ENCODE measurements around the gene LRP1-AS.

Gene LRP1-AS

GRCh38 chr12:57119294-57120085 lies 27.9 kb downstream of the LRP1-AS start:
- DNase-seq (ENCODE audit: low read depth), result no peak

GRCh38 chr12:57118711-57119271 lies 28.6 kb downstream of the LRP1-AS start:
- no peak for DNase-seq (ENCODE audit: low read depth)

GRCh38 chr12:57116580-57117281 lies 30.7 kb downstream of the LRP1-AS start:
- DNase-seq (ENCODE audit: low read depth), result no peak

- DNase-seq (ENCODE audit: low read depth), result no peak
These were observed 34.7 kb downstream of the LRP1-AS start for GRCh38 chr12:57112492-57113294.

GRCh38 chr12:57111031-57111734 lies 36.2 kb downstream of the LRP1-AS start, which contains the start of gene STAT6:
STAT6 (minus strand) TSS chr12:57111362; CDS start chr12:57108278, 3,084 bp downstream.
- peak; percentile 86 for DNase-seq (ENCODE audit: low read depth)

GRCh38 chr12:57110104-57111030 lies 37.1 kb downstream of the LRP1-AS start:
- peak; percentile 70 for DNase-seq (ENCODE audit: low read depth)

GRCh38 chr12:57109207-57110103 lies 38.0 kb downstream of the LRP1-AS start:
- no peak for DNase-seq (ENCODE audit: low read depth)

GRCh38 chr12:57107456-57108155 lies 39.8 kb downstream of the LRP1-AS start:
- no peak for DNase-seq (ENCODE audit: low read depth)

- no peak for DNase-seq (ENCODE audit: low read depth)
These were observed 41.3 kb downstream of the LRP1-AS start for GRCh38 chr12:57106021-57106708.

GRCh38 chr12:57105011-57105753 lies 42.2 kb downstream of the LRP1-AS start:
- no peak for DNase-seq (ENCODE audit: low read depth)

- no peak for DNase-seq (ENCODE audit: low read depth)
These were observed 43.0 kb downstream of the LRP1-AS start for GRCh38 chr12:57104292-57104910.

- DNase-seq (ENCODE audit: low read depth), result no peak
These were observed 43.6 kb downstream of the LRP1-AS start for GRCh38 chr12:57103856-57104255.

- DNase-seq (ENCODE audit: low read depth), result no peak
These were observed 45.3 kb downstream of the LRP1-AS start for GRCh38 chr12:57101892-57102695.

GRCh38 chr12:57099766-57100165 lies 47.7 kb downstream of the LRP1-AS start:
- DNase-seq (ENCODE audit: low read depth), result no peak

GRCh38 chr12:57099047-57099714 lies 48.2 kb downstream of the LRP1-AS start:
- DNase-seq (ENCODE audit: low read depth), result no peak

Data from T-helper 22 cell (primary cell).